Measurements from ENCODE around the gene PNPT1. TPM values are rescaled to one million over a fixed set of nuclear protein-coding genes. Genes with fewer than 3 reads are reported as not detected.

Gene PNPT1
- total RNA-seq, 1 experiment from 2014 or later = 33.4 TPM

DNA sequence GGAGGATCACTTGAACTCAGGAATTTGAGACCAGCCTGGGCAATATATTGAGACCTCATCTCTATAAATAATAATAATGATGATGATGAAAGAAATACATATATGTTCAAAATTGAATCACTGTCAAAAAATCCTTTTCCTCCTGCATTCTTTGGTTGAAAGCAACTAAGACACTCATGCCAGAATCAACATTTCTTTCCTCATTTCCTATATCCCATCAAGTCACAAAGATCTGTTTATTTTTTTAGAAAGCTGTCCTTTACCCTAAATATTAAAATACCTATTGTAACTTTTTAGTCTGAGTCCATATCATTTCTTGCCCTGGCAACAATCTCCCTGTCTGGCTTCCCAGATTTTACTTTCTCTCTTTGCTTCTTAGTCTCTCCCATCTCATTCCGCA lies 44.4 kb downstream of the PNPT1 start:
- no CpG with 5 or more reads among the region's 1 CpG for WGBS (ENCODE audit: extremely low coverage, insufficient read length, low lambda C conversion rate)
- Histone ChIP-seq H3K18ac (ENCODE audit: insufficient read length, low read depth, low read length) (no peak overlapping the region), H3K4ac (ENCODE audit: low read depth, low read length) (no peak overlapping the region), H2BK12ac (ENCODE audit: insufficient read length, low read depth, low read length) (no peak overlapping the region), H3K23ac (ENCODE audit: insufficient read length, low read depth, low read length) (no peak overlapping the region), H3K27ac (ENCODE audit: insufficient read length, low read depth, low read length) (no peak overlapping the region), H3K27me3 (ENCODE audit: insufficient read depth, low read length) (no peaks in the 10 kb centered on the region), H3K4me2 (ENCODE audit: insufficient read depth, insufficient read length, low read length) (no peak overlapping the region), H2BK120ac (ENCODE audit: low read depth, low read length, poor library complexity, severe bottlenecking) (no peak overlapping the region), H4K8ac (replicated peaks; ENCODE audit: insufficient read length, low read depth, low read length) (no peak overlapping the region), H4K5ac (ENCODE audit: insufficient read length, low read depth, low read length) (no peak overlapping the region), H2AK5ac (ENCODE audit: insufficient read length, low read length) (no peak overlapping the region), H3K9ac (ENCODE audit: extremely low read depth, insufficient read length, low read length) (no peak overlapping the region), H3K14ac (ENCODE audit: insufficient read depth, low read length) (no peak overlapping the region), H3K23me2 (ENCODE audit: insufficient read length, low read depth, low read length, poor library complexity, severe bottlenecking) (no peaks in the 10 kb centered on the region), H2BK5ac (ENCODE audit: insufficient read length, low read length) (no peak overlapping the region), H2AFZ (ENCODE audit: low read length) (no peak overlapping the region), H3K79me2 (ENCODE audit: insufficient read depth, low read length) (no peaks in the 10 kb centered on the region), H2BK20ac (ENCODE audit: low read depth, low read length, poor library complexity, severe bottlenecking) (no peak overlapping the region), H2BK15ac (ENCODE audit: low read depth, low read length) (no peak overlapping the region), H4K20me1 (ENCODE audit: control insufficient read depth, insufficient read depth, insufficient read length) (no peaks in the 10 kb centered on the region), H4K91ac (ENCODE audit: insufficient read length, low read depth, low read length) (no peak overlapping the region), H3T11ph (ENCODE audit: low read length) (no peak overlapping the region), H3K9me3 (ENCODE audit: control insufficient read depth, low read depth, low read length) (no peaks in the 10 kb centered on the region), H3K79me1 (ENCODE audit: insufficient read depth, low read depth, low read length, poor library complexity, severe bottlenecking) (no peaks in the 10 kb centered on the region), H3K56ac (ENCODE audit: insufficient read length, low read depth, low read length) (no peak overlapping the region), H3K4me1 (ENCODE audit: insufficient read depth, low read length) (no peaks in the 10 kb centered on the region)
- no peak overlapping the region for H3K4me3 Mint-ChIP-seq
- TF ChIP-seq, protein P1, sequence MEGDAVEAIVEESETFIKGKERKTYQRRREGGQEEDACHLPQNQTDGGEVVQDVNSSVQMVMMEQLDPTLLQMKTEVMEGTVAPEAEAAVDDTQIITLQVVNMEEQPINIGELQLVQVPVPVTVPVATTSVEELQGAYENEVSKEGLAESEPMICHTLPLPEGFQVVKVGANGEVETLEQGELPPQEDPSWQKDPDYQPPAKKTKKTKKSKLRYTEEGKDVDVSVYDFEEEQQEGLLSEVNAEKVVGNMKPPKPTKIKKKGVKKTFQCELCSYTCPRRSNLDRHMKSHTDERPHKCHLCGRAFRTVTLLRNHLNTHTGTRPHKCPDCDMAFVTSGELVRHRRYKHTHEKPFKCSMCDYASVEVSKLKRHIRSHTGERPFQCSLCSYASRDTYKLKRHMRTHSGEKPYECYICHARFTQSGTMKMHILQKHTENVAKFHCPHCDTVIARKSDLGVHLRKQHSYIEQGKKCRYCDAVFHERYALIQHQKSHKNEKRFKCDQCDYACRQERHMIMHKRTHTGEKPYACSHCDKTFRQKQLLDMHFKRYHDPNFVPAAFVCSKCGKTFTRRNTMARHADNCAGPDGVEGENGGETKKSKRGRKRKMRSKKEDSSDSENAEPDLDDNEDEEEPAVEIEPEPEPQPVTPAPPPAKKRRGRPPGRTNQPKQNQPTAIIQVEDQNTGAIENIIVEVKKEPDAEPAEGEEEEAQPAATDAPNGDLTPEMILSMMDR (conservative IDR thresholded peaks at IDR 0.05) = no peak
- H3K36me3 Mint-ChIP-seq (ENCODE audit: insufficient read depth in 1 of 3, low read depth in 3 of 3) = peaks cover 38 to 64% (median 56%) of the 10 kb centered on the region in 3 experiments
- no peak overlapping the region for H3K27ac Mint-ChIP-seq
- no peaks in the 10 kb centered on the region for H3K4me1 Mint-ChIP-seq
- H3K27me3 Mint-ChIP-seq (ENCODE audit: low read depth) = no peaks in the 10 kb centered on the region; the same call in 1 of the 2 replicates
- no peak for DNase-seq
- H3K9me3 Mint-ChIP-seq = peaks cover 4 to 5% of the 10 kb centered on the region in 2 experiments

Data from H9 (cell line).